ENCODE measurements around the gene FRMD4B. TPM values are rescaled to one million over a fixed set of nuclear protein-coding genes. Genes with fewer than 3 reads are reported as not detected.

Gene FRMD4B
- total RNA-seq, 1 donor from 2014 or later = 102 TPM

GRCh38 chr3:69353503-69353902 is 32.4 kb downstream of the FRMD4B start:
- DNase-seq (ENCODE audit: low spot score) = no peak
- H3K27me3 Mint-ChIP-seq (ENCODE audit: unreplicated experiment) = peaks cover 3% of the 10 kb centered on the region
- no peaks in the 10 kb centered on the region for H3K9me3 Mint-ChIP-seq (ENCODE audit: unreplicated experiment)
- peak overlapping the region; percentile 90 for H3K4me3 Mint-ChIP-seq (ENCODE audit: unreplicated experiment)
- TF ChIP-seq, protein P1, sequence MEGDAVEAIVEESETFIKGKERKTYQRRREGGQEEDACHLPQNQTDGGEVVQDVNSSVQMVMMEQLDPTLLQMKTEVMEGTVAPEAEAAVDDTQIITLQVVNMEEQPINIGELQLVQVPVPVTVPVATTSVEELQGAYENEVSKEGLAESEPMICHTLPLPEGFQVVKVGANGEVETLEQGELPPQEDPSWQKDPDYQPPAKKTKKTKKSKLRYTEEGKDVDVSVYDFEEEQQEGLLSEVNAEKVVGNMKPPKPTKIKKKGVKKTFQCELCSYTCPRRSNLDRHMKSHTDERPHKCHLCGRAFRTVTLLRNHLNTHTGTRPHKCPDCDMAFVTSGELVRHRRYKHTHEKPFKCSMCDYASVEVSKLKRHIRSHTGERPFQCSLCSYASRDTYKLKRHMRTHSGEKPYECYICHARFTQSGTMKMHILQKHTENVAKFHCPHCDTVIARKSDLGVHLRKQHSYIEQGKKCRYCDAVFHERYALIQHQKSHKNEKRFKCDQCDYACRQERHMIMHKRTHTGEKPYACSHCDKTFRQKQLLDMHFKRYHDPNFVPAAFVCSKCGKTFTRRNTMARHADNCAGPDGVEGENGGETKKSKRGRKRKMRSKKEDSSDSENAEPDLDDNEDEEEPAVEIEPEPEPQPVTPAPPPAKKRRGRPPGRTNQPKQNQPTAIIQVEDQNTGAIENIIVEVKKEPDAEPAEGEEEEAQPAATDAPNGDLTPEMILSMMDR (IDR thresholded peaks at IDR 0.05; ENCODE audit: unreplicated experiment) = no peak
- peaks cover 13% of the 10 kb centered on the region for H3K36me3 Mint-ChIP-seq (ENCODE audit: low read depth, unreplicated experiment)
- peaks cover 43% of the 10 kb centered on the region for H3K4me1 Mint-ChIP-seq (ENCODE audit: unreplicated experiment)
- H3K27ac Mint-ChIP-seq (ENCODE audit: unreplicated experiment) = peak overlapping the region; percentile 98

DNA sequence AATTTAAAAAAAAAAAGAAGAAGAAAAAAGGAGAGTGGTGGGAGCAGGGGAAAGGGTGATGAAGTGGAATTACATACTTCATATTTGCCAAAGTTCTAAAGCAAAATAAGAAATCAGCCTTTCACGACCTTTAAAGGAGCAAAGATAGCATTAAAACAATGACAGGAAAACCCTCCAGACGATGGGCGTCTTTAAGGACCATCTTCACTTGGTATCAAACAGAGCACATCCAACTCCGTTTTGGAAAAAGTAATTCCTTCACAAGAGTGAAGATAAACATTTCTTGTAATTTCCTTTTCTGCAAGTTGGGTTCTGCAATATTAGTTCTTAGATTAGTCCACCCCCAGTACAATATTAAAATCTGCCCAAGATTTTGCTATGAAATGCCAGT is 32.8 kb downstream of the FRMD4B start:
- H3K4me3 Mint-ChIP-seq (ENCODE audit: unreplicated experiment) = peak overlapping the region; percentile 90

GRCh38 chr3:69352305-69353087 is 33.4 kb downstream of the FRMD4B start:
- DNase-seq (ENCODE audit: low spot score) = no peak
- Mint-ChIP-seq H3K27me3 (ENCODE audit: unreplicated experiment) (peaks cover 4% of the 10 kb centered on the region), H3K36me3 (ENCODE audit: low read depth, unreplicated experiment) (peaks cover 14% of the 10 kb centered on the region), H3K4me1 (ENCODE audit: unreplicated experiment) (peaks cover 44% of the 10 kb centered on the region), H3K9me3 (ENCODE audit: unreplicated experiment) (no peaks in the 10 kb centered on the region), H3K4me3 (ENCODE audit: unreplicated experiment) (peak overlapping the region; percentile 75), H3K27ac (ENCODE audit: unreplicated experiment) (peak overlapping the region; percentile 98)
- TF ChIP-seq, protein P1 (IDR thresholded peaks at IDR 0.05; ENCODE audit: unreplicated experiment) = no peak

More for the DNA sequence above, 32.8 kb downstream of the FRMD4B start:
- Mint-ChIP-seq H3K27ac (ENCODE audit: unreplicated experiment) (peak overlapping the region; percentile 98), H3K27me3 (ENCODE audit: unreplicated experiment) (peaks cover 3% of the 10 kb centered on the region), H3K9me3 (ENCODE audit: unreplicated experiment) (no peaks in the 10 kb centered on the region), H3K4me1 (ENCODE audit: unreplicated experiment) (peaks cover 42% of the 10 kb centered on the region), H3K36me3 (ENCODE audit: low read depth, unreplicated experiment) (peaks cover 12% of the 10 kb centered on the region)
- DNase-seq (ENCODE audit: low spot score) = no peak
- TF ChIP-seq, protein P1 (IDR thresholded peaks at IDR 0.05; ENCODE audit: unreplicated experiment) = no peak

DNA sequence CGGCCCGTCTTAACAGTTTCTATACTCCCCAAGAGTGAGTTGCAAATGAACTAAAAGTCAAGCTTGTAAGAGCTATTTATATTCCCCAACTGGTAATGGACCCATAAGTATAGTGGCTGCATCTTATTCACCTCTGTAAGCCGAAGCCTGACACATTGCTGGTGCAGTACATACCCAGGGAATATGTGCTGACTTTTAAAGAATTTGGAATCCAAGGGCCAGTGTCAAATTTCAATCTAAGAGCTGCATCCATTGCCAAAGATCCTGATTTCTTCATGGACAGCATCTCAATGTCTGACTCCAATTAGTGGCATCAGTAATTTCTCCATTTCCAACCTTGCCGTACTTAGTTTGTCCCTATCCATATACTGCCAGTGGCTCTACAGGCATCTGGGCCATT is 42.0 kb downstream of the FRMD4B start:
- Mint-ChIP-seq H3K27ac (ENCODE audit: unreplicated experiment) (no peak overlapping the region), H3K4me1 (ENCODE audit: unreplicated experiment) (peaks cover 21% of the 10 kb centered on the region), H3K9me3 (ENCODE audit: unreplicated experiment) (no peaks in the 10 kb centered on the region), H3K27me3 (ENCODE audit: unreplicated experiment) (peaks cover 3% of the 10 kb centered on the region), H3K36me3 (ENCODE audit: low read depth, unreplicated experiment) (peaks cover 10% of the 10 kb centered on the region), H3K4me3 (ENCODE audit: unreplicated experiment) (no peak overlapping the region)
- TF ChIP-seq, protein P1 (IDR thresholded peaks at IDR 0.05; ENCODE audit: unreplicated experiment) = no peak
- DNase-seq (ENCODE audit: low spot score) = no peak

GRCh38 chr3:69342074-69342473 is 43.8 kb downstream of the FRMD4B start:
- Mint-ChIP-seq H3K9me3 (ENCODE audit: unreplicated experiment) (no peaks in the 10 kb centered on the region), H3K4me1 (ENCODE audit: unreplicated experiment) (peaks cover 17% of the 10 kb centered on the region), H3K27ac (ENCODE audit: unreplicated experiment) (no peak overlapping the region), H3K27me3 (ENCODE audit: unreplicated experiment) (no peaks in the 10 kb centered on the region), H3K36me3 (ENCODE audit: low read depth, unreplicated experiment) (peaks cover 4% of the 10 kb centered on the region), H3K4me3 (ENCODE audit: unreplicated experiment) (no peak overlapping the region)
- no peak for DNase-seq (ENCODE audit: low spot score)
- TF ChIP-seq, protein P1 (IDR thresholded peaks at IDR 0.05; ENCODE audit: unreplicated experiment) = no peak

All from endothelial cell (in vitro differentiated cells).